HL-60 (cell line): Measurements from ENCODE around the gene ACTN1.

Experiments used
- DNase-seq, 2 experiments: peaks; one replicate each; pipeline ENCODE4 v3.0.0-alpha.2; 2010 to 2020; ENCODE audit warnings: low read depth in 1 of 2, low spot score in 1 of 2
- H3K27ac ChIP-seq: fragments of 250-450 bp; sonication (Bioruptor Pico); replicated peaks from 2 replicates; pipeline ENCODE4 v1.5.1; 2020; ENCODE audit warnings: mild to moderate bottlenecking, moderate library complexity
- H3K27me3 ChIP-seq: fragments of 250-450 bp; sonication (Bioruptor Pico); 2 replicates; pipeline ENCODE4 v1.5.1; 2021; ENCODE audit warnings: mild to moderate bottlenecking, moderate library complexity; ENCODE audit not compliant: insufficient read depth, poor library complexity, severe bottlenecking
- H3K4me3 ChIP-seq: replicated peaks from 2 replicates; pipeline ENCODE4 v1.5.1; 2011; ENCODE audit warnings: mild to moderate bottlenecking, control low read depth, low read length; ENCODE audit not compliant: insufficient read depth
- CTCF ChIP-seq: IDR thresholded peaks from one replicate; pipeline ENCODE4 v1.5.1; 2011; ENCODE audit warnings: low read length, control low read depth, inconsistent platforms; ENCODE audit not compliant: insufficient read depth
- GABPA ChIP-seq: IDR thresholded peaks from 2 replicates; pipeline ENCODE4 v1.6.1; 2012; ENCODE audit warnings: low read depth
- POLR2AphosphoS5 ChIP-seq: IDR thresholded peaks from 2 replicates; pipeline ENCODE4 v1.6.1; 2012; ENCODE audit warnings: low read depth
- REST ChIP-seq: IDR thresholded peaks from 2 replicates; pipeline ENCODE4 v1.6.1; 2012; ENCODE audit warnings: low read depth; ENCODE audit not compliant: insufficient replicate concordance
- SPI1 ChIP-seq: IDR thresholded peaks from 2 replicates; pipeline ENCODE4 v1.6.1; 2012; ENCODE audit warnings: low read depth, mild to moderate bottlenecking, borderline replicate concordance

Gene ACTN1

GRCh38 chr14:68977180-68977717 lies 1.9 kb downstream of the ACTN1 start:
- Histone ChIP-seq H3K4me3 (peak overlapping the region; percentile 55), H3K27ac (peak overlapping the region; percentile 92), H3K27me3 (no peaks in the 10 kb centered on the region)
- no peak for TF ChIP-seq GABPA
- no peak for TF ChIP-seq SPI1
- no peak for TF ChIP-seq REST
- no peak for TF ChIP-seq POLR2AphosphoS5
- no peak for TF ChIP-seq CTCF
- DNase-seq: no peak

GRCh38 chr14:68976160-68977067 lies 2.7 kb downstream of the ACTN1 start:
- Histone ChIP-seq H3K27ac (peak overlapping the region; percentile 92), H3K4me3 (peak overlapping the region; percentile 55), H3K27me3 (no peaks in the 10 kb centered on the region)
- TF ChIP-seq CTCF: no peak
- peak; percentile 9; the same call in 1 of the 2 replicates for TF ChIP-seq SPI1
- no peak for TF ChIP-seq REST
- TF ChIP-seq POLR2AphosphoS5: no peak
- peak in 1 of 2 experiments; percentile 9 for DNase-seq

GRCh38 chr14:68975667-68976066 lies 3.4 kb downstream of the ACTN1 start:
- Histone ChIP-seq H3K27ac (no peak overlapping the region), H3K4me3 (no peak overlapping the region), H3K27me3 (no peaks in the 10 kb centered on the region)
- DNase-seq: no peak
- TF ChIP-seq CTCF (no peak), POLR2AphosphoS5 (no peak)
